SK-N-MC (cell line): ENCODE measurements around the gene HTD2.
A peak's percentile ranks its signal among the peaks of the same experiment; 100 is the strongest.
"Not testable (repeated sequence)": the region's sequence is repeated elsewhere in the genome, so short reads cannot be mapped to it uniquely, and the experiment has no call there.

Experiments
- DNase-seq: peaks from one replicate; pipeline ENCODE4 v3.0.0-alpha.2; 2011; ENCODE audit warnings: low read depth, low spot score
- H3K27ac ChIP-seq: fragments of 200-600 bp; sonication (generic); 2 replicates; pipeline ENCODE4 v1.5.1; 2016; ENCODE audit warnings: mixed run types
- H3K36me3 ChIP-seq: fragments of 200-600 bp; sonication (generic); 2 replicates; pipeline ENCODE4 v1.6.1; 2017; ENCODE audit warnings: antibody characterized with exemption, low read length, mixed read lengths; ENCODE audit not compliant: insufficient read depth
- H3K4me3 ChIP-seq: fragments of 200-600 bp; sonication (generic); 2 replicates; pipeline ENCODE4 v1.5.1; 2016
- H3K9ac ChIP-seq: fragments of 200-600 bp; sonication (generic); 2 replicates; pipeline ENCODE4 v1.8.0; 2017; ENCODE audit warnings: mixed run types, mixed read lengths; ENCODE audit not compliant: insufficient read length
- H3K9me3 ChIP-seq: fragments of 200-600 bp; sonication (generic); 2 replicates; pipeline ENCODE4 v1.6.1; 2017; ENCODE audit warnings: low read depth, mild to moderate bottlenecking, antibody characterized with exemption, low read length, moderate library complexity, mixed read lengths
- EZH2 ChIP-seq: fragments of 200-600 bp; sonication (generic); IDR thresholded peaks from one replicate; pipeline ENCODE4 v1.6.1; 2017; ENCODE audit warnings: antibody characterized with exemption
- FOXP2 ChIP-seq: optimal IDR thresholded peaks from 2 replicates; pipeline ENCODE3; 2011; ENCODE audit warnings: mild to moderate bottlenecking, moderate library complexity; ENCODE audit not compliant: insufficient read depth; ENCODE audit errors: extremely low read length, control extremely low read depth
- POLR2AphosphoS5 ChIP-seq: IDR thresholded peaks from 2 replicates; pipeline ENCODE4 v1.6.1; 2012; ENCODE audit warnings: mild to moderate bottlenecking, low read depth, low read length, borderline replicate concordance

The HTD2 gene

GRCh38 chr3:58270485-58270884 is 35.8 kb upstream of the HTD2 start:
- Histone ChIP-seq H3K36me3 (peaks cover 95% of the 10 kb centered on the region), H3K9ac (no peak overlapping the region), H3K9me3 (no peaks in the 10 kb centered on the region), H3K27ac (peak overlapping the region; percentile 54; the same call in 1 of the 2 replicates), H3K4me3 (no peak overlapping the region)
- TF ChIP-seq FOXP2 (no peak), POLR2AphosphoS5 (no peak), EZH2 (no peak)
- no peak for DNase-seq

- Histone ChIP-seq H3K4me3 (no peak overlapping the region), H3K36me3 (peaks cover 84% of the 10 kb centered on the region), H3K9ac (no peak overlapping the region), H3K9me3 (no peaks in the 10 kb centered on the region), H3K27ac (no peak overlapping the region)
- DNase-seq, result no peak
- TF ChIP-seq FOXP2, result no peak
- no peak for TF ChIP-seq POLR2AphosphoS5
- no peak for TF ChIP-seq EZH2
These were observed 34.3 kb upstream of the HTD2 start for GRCh38 chr3:58271901-58272501.

- Histone ChIP-seq H3K9me3 (no peaks in the 10 kb centered on the region), H3K36me3 (peaks cover 77% of the 10 kb centered on the region), H3K4me3 (no peak overlapping the region), H3K27ac (no peak overlapping the region), H3K9ac (no peak overlapping the region)
- TF ChIP-seq POLR2AphosphoS5 (no peak), EZH2 (no peak), FOXP2 (no peak)
- no peak for DNase-seq
These were observed 33.4 kb upstream of the HTD2 start for GRCh38 chr3:58272891-58273290.

DNA sequence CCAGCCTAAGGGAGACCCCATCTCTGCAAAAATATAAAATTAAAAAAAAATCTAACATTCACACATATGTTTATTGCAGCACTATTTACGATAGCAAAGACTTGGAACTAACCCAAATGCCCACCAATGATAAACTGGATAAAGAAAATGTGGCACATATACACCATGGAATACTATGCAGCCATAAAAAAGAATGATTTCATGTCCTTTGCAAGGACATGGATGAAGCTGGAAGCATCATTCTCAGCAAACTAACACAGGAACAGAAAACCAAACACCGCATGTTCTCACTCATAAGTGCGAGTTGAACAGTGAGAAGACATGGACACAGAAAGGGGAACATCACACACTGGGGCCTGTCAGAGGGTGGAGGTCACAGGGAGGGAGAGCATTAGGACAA is 33.0 kb upstream of the HTD2 start:
- not testable (repeated sequence) for H3K27ac ChIP-seq, H3K4me3 ChIP-seq, H3K9ac ChIP-seq, DNase-seq, H3K9me3 ChIP-seq
- H3K36me3 ChIP-seq, result peaks cover 72% of the 10 kb centered on the region

- Histone ChIP-seq H3K4me3 (no peak overlapping the region), H3K9ac (no peak overlapping the region), H3K9me3 (no peaks in the 10 kb centered on the region), H3K27ac (no peak overlapping the region), H3K36me3 (peaks cover 64% of the 10 kb centered on the region)
- DNase-seq, result no peak
- TF ChIP-seq EZH2, result no peak
- no peak for TF ChIP-seq POLR2AphosphoS5
- no peak for TF ChIP-seq FOXP2
These were observed 32.2 kb upstream of the HTD2 start for GRCh38 chr3:58274027-58274614.

DNA sequence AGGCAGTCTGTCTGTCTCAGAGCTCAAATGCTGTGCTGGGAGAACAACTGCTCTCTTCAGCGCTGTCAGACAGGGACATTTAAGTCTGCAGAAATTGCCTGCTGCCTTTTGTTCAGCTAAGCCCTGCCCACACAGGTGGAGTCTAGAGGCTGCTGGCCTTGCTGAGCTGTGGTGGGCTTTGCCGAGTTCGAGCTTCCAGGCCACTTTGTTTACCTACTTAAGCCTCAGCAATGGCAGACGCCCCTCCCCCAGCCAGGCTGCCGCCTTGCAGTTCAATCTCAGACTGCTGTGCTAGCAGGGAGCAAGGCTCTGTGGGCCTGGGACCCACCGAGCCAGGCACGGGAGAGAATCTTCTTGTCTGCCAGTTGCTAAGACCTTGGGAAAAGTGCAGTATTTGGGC is 25.3 kb upstream of the HTD2 start:
- Histone ChIP-seq H3K36me3 (peaks cover 43% of the 10 kb centered on the region), H3K9me3 (no peaks in the 10 kb centered on the region), H3K9ac (no peak overlapping the region), H3K27ac (no peak overlapping the region), H3K4me3 (no peak overlapping the region)
- no peak for DNase-seq
- TF ChIP-seq EZH2 (no peak), FOXP2 (no peak), POLR2AphosphoS5 (no peak)

DNA sequence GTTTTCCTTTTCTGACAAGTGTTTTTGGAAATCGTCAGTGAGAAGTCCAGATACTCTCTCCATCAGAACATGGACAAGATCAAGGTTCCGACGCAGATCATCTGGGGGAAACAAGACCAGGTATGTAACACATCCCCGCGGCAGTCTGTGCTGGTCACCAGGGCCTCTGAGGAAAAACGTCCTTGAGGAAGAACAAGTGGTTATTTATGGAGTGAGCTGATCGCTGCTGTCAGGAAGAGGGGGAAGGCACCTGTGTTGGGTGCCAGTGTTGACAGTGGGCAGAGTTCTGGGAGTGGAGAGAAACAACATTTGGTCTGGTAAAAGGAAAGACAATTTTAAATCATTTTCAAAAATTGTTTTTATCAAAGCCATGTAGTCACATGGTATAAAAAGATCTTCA is 21.0 kb upstream of the HTD2 start:
- no peak overlapping the region for H3K4me3 ChIP-seq
- peaks cover 67% of the 10 kb centered on the region for H3K36me3 ChIP-seq
- no peak for TF ChIP-seq FOXP2
- TF ChIP-seq POLR2AphosphoS5, result no peak
- no peak for TF ChIP-seq EZH2
- no peaks in the 10 kb centered on the region for H3K9me3 ChIP-seq
- H3K27ac ChIP-seq, result no peak overlapping the region
- no peak for DNase-seq
- H3K9ac ChIP-seq, result no peak overlapping the region

DNA sequence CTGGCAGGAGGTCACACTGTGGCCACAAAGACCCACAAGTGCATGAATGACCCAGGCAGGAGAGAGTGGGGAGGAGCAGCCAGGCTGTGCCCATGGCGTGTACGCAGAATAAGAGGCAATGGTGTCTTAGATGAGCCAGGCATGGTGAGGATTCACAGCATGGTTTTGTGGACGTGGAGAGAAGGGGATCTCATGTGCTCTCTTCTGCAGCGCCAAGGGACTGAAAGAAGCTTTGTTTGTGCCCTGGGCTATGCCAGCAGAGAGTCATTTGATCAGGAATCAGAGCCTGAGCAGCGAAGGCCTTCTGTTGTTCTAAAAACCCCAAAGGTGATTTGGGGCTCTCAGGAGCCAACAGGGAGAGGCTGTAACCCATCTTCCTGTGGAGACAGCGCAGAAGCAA is 19.0 kb upstream of the HTD2 start:
- peak overlapping the region; percentile 57; the same call in 1 of the 2 replicates for H3K27ac ChIP-seq
- H3K9ac ChIP-seq, result no peak overlapping the region
- H3K9me3 ChIP-seq, result no peaks in the 10 kb centered on the region
- H3K4me3 ChIP-seq, result no peak overlapping the region
- DNase-seq, result no peak
- peaks cover 59% of the 10 kb centered on the region for H3K36me3 ChIP-seq
- TF ChIP-seq FOXP2, result no peak
